DND-41 (cell line): ENCODE measurements around the gene ESAM.

Experiments used
- ATAC-seq: fragments of 200-7000 bp; cut with Tn5 transposase; 3 replicates; pipeline ENCODE4 v1.9.1; 2021; ENCODE audit warnings: low read depth; ENCODE audit not compliant: insufficient read depth
- DNase-seq: peaks from one replicate; pipeline ENCODE4 v3.0.0-alpha.2; 2020
- H2AFZ ChIP-seq: 2 replicates; pipeline ENCODE4 v1.6.0; 2012; ENCODE audit warnings: low read depth, low read length
- H3K27ac ChIP-seq: 2 replicates; pipeline ENCODE4 v1.5.1; 2012; ENCODE audit warnings: low read length, inconsistent platforms
- H3K27me3 ChIP-seq: fragments of 200-600 bp; sonication (generic); 2 replicates; pipeline ENCODE4 v1.6.0; 2012; ENCODE audit warnings: low read length, mild to moderate bottlenecking, inconsistent platforms; ENCODE audit not compliant: insufficient read depth, poor library complexity
- H3K36me3 ChIP-seq: 2 replicates; pipeline ENCODE4 v1.5.1; 2012; ENCODE audit warnings: low read length, inconsistent platforms; ENCODE audit not compliant: insufficient read depth
- H3K4me1 ChIP-seq: 2 replicates; pipeline ENCODE4 v1.5.1; 2012; ENCODE audit warnings: mild to moderate bottlenecking, low read length; ENCODE audit not compliant: insufficient read depth
- H3K4me2 ChIP-seq: 2 replicates; pipeline ENCODE4 v1.6.0; 2012; ENCODE audit warnings: mild to moderate bottlenecking, moderate library complexity, low read length, inconsistent platforms; ENCODE audit not compliant: insufficient read depth
- H3K4me3 ChIP-seq, 2 experiments: fragments of 200-600 bp in 1 of 2; shearing (Covaris generic) in 1 of 2; 2 replicates each; pipeline ENCODE4 v1.5.1; 2012 to 2016; ENCODE audit warnings: inconsistent platforms in 2 of 2, low read length in 2 of 2, mild to moderate bottlenecking in 2 of 2, low read depth in 1 of 2, moderate library complexity in 1 of 2
- H3K79me2 ChIP-seq: 2 replicates; pipeline ENCODE4 v1.6.0; 2012; ENCODE audit warnings: low read length, inconsistent platforms; ENCODE audit not compliant: insufficient read depth
- H3K9ac ChIP-seq: 2 replicates; pipeline ENCODE4 v1.6.0; 2012; ENCODE audit warnings: low read depth, mild to moderate bottlenecking, inconsistent platforms, low read length, moderate library complexity
- H3K9me3 ChIP-seq: 2 replicates; pipeline ENCODE4 v1.5.1; 2012; ENCODE audit warnings: low read length, moderate library complexity, mild to moderate bottlenecking, inconsistent platforms; ENCODE audit not compliant: insufficient read depth, severe bottlenecking
- H4K20me1 ChIP-seq: 2 replicates; pipeline ENCODE4 v1.6.0; 2012; ENCODE audit warnings: low read length; ENCODE audit not compliant: insufficient read depth
- EZH2 ChIP-seq: IDR thresholded peaks from 3 replicates; pipeline ENCODE4 v1.6.1; 2012; ENCODE audit warnings: borderline replicate concordance, low read depth, mild to moderate bottlenecking, moderate library complexity, low read length, inconsistent platforms; ENCODE audit not compliant: severe bottlenecking
- TF ChIP-seq, protein P1 (sequence below): IDR thresholded peaks from 2 replicates; pipeline ENCODE4 v1.5.1; 2012; ENCODE audit warnings: borderline replicate concordance, low read length, moderate library complexity, mild to moderate bottlenecking; ENCODE audit not compliant: poor library complexity, severe bottlenecking; ENCODE audit errors: extremely low read depth

ESAM gene

DNA sequence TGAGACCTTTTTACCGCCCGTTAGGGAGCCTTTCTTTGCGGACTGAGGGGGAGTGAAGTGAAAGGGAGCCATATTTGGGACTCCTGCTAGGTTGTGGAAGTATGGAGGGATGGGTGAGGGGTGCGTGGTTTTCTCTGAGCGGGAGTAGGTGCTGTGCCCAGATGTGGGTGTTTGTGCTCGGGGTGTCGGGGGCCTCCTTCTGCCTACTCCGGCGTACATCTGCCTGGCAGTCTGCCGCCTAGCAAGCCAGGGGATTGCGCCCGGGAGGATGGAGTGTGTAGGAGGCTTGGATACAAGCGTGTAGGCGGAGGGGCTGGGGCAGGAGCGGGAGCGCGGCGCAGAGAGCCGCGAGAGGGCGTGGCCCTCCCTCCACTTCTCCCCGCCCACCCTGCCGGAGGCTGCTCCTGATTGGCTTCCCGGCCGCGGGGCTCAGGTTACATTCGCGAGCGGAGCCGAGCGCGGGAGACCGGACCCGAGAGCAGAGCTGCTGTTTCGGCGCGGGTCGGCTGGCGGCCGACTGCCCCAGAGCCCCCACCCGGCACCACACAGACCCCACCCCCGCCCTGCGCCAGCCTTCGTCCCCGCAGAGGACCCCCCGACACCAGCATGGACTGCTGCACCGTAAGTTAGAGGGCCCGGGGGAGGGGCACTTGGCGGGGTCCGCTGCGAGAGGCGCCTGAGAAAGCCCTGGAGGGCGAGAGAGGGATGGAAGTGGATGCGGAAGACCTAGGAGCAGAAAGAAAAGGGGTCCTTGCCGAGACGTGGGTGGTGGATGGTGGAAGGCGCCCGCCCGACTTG, 22.4 kb downstream of the ESAM start, which contains the start of gene NRGN:
Gene NRGN, plus strand, starts transcription at position 464 of the 798 bp plus-strand sequence. Its CDS starts 143 bp downstream, at position 607.
- no peak for DNase-seq
- Histone ChIP-seq H3K4me3 (no peak within 1 kb of the TSS), H4K20me1 (peaks cover 7% of the 10 kb centered on the region; the same call in 1 of the 2 replicates), H3K9ac (no peak within 1 kb of the TSS), H3K36me3 (no peaks in the 10 kb centered on the region), H3K27me3 (peaks cover 28% of the 10 kb centered on the region), H3K4me1 (no peaks in the 10 kb centered on the region), H2AFZ (no peak within 1 kb of the TSS), H3K9me3 (no peaks in the 10 kb centered on the region), H3K27ac (no peak within 1 kb of the TSS), H3K79me2 (no peaks in the 10 kb centered on the region), H3K4me2 (no peak within 1 kb of the TSS)
- TF ChIP-seq, protein P1, sequence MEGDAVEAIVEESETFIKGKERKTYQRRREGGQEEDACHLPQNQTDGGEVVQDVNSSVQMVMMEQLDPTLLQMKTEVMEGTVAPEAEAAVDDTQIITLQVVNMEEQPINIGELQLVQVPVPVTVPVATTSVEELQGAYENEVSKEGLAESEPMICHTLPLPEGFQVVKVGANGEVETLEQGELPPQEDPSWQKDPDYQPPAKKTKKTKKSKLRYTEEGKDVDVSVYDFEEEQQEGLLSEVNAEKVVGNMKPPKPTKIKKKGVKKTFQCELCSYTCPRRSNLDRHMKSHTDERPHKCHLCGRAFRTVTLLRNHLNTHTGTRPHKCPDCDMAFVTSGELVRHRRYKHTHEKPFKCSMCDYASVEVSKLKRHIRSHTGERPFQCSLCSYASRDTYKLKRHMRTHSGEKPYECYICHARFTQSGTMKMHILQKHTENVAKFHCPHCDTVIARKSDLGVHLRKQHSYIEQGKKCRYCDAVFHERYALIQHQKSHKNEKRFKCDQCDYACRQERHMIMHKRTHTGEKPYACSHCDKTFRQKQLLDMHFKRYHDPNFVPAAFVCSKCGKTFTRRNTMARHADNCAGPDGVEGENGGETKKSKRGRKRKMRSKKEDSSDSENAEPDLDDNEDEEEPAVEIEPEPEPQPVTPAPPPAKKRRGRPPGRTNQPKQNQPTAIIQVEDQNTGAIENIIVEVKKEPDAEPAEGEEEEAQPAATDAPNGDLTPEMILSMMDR: no peak
- no peak for TF ChIP-seq EZH2
- no peak for ATAC-seq

- Histone ChIP-seq H3K36me3 (no peaks in the 10 kb centered on the region), H3K9me3 (no peaks in the 10 kb centered on the region), H2AFZ (no peak overlapping the region), H3K27me3 (peaks cover 32% of the 10 kb centered on the region), H3K4me2 (no peak overlapping the region), H3K79me2 (no peaks in the 10 kb centered on the region), H3K9ac (no peak overlapping the region), H4K20me1 (peaks cover 7% of the 10 kb centered on the region; the same call in 1 of the 2 replicates), H3K4me3 (no peak overlapping the region), H3K27ac (no peak overlapping the region), H3K4me1 (no peaks in the 10 kb centered on the region)
- TF ChIP-seq, protein P1: no peak
- no peak for TF ChIP-seq EZH2
- DNase-seq: no peak
- 0 out of 3 replicates have a peak, but pooled peaks have one; percentile 24 for ATAC-seq
These were observed 23.2 kb downstream of the ESAM start for GRCh38 chr11:124738713-124739478.

DNA sequence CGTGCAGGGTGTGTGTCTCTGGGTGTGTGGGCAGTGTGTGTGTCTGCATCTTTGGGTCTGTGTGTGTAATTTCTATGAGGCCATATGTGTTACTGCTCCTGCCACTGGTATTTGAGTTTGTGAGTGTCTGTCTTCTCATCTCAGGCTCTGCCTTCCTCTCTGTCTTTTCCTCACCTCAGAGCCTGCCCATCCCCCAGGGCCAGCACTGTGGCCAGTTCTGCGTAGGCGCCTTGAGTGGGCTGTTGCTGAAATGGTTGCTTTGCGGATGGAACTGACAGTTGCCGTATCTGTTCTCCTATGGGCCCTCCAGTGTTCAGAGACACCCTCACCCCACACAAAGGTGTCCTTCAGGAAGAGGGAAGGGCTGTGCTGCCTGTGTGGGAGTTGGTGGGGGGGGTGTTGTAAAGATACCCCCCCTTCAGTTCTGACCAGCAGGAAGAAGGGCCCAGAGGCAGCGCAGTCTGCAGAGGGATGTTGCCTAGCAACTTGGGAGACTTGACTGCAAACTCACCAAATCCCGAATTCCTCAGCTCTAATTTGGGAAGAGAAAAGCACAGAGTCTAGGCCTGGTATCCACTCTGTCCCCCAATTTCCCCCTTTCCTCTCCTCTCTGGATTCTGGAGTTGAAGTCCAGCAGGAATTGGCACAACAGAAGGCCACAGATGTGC, 24.3 kb downstream of the ESAM start:
- no peak overlapping the region for H3K27ac ChIP-seq
- no peak for ATAC-seq
- no peaks in the 10 kb centered on the region for H3K79me2 ChIP-seq
- no peak overlapping the region for H3K4me3 ChIP-seq
- no peaks in the 10 kb centered on the region for H3K36me3 ChIP-seq
- no peaks in the 10 kb centered on the region for H3K9me3 ChIP-seq
- H4K20me1 ChIP-seq: peaks cover 2% of the 10 kb centered on the region; the same call in 1 of the 2 replicates
- H2AFZ ChIP-seq: no peak overlapping the region
- H3K4me1 ChIP-seq: no peaks in the 10 kb centered on the region
- TF ChIP-seq, protein P1: no peak
- no peak overlapping the region for H3K4me2 ChIP-seq
- peaks cover 24% of the 10 kb centered on the region for H3K27me3 ChIP-seq
- no peak for DNase-seq
- H3K9ac ChIP-seq: no peak overlapping the region
